ENCODE measurements around the gene INPP5D. TPM values are rescaled to one million over a fixed set of nuclear protein-coding genes. Genes with fewer than 3 reads are reported as not detected.

The INPP5D gene
- total RNA-seq, 3 donors from 2014 or later, result 8.2 to 14.4 (median 9.1) TPM

DNA sequence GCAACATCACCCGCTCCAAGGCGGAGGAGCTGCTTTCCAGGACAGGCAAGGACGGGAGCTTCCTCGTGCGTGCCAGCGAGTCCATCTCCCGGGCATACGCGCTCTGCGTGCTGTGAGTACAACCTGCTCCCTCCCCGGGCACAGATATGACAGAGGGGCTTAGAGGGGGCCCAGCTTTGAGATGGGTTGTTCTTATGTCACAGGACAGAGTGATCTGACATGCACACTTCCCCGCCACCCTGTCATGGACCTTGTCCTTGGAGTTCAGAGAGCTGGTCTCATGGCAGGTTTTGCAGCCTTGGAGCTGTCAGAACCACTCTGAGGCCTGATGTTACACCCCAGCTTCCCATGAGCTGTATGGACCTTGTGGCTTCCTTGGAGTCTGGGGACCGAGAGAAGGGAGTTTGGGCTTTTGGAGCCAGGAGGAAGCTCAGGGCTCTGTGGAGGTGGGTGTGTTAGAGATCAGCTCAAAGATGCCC is 398 bp downstream of the INPP5D start:
- H3K36me3 ChIP-seq (ENCODE audit: low read depth), result no peaks in the 10 kb centered on the region
- DNase-seq, result no peak
- intact Hi-C loops (cut with DNase I, micrococcal nuclease), result no loop called here
- TF ChIP-seq, protein P1, sequence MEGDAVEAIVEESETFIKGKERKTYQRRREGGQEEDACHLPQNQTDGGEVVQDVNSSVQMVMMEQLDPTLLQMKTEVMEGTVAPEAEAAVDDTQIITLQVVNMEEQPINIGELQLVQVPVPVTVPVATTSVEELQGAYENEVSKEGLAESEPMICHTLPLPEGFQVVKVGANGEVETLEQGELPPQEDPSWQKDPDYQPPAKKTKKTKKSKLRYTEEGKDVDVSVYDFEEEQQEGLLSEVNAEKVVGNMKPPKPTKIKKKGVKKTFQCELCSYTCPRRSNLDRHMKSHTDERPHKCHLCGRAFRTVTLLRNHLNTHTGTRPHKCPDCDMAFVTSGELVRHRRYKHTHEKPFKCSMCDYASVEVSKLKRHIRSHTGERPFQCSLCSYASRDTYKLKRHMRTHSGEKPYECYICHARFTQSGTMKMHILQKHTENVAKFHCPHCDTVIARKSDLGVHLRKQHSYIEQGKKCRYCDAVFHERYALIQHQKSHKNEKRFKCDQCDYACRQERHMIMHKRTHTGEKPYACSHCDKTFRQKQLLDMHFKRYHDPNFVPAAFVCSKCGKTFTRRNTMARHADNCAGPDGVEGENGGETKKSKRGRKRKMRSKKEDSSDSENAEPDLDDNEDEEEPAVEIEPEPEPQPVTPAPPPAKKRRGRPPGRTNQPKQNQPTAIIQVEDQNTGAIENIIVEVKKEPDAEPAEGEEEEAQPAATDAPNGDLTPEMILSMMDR (IDR thresholded peaks at IDR 0.05), result no peak
- ATAC-seq, result peak; percentile 5
- peak overlapping the region; percentile 11 for H3K4me3 ChIP-seq
- no peaks in the 10 kb centered on the region for H3K9me3 ChIP-seq
- H3K4me1 ChIP-seq (ENCODE audit: low read depth), result peaks cover 18% of the 10 kb centered on the region

DNA sequence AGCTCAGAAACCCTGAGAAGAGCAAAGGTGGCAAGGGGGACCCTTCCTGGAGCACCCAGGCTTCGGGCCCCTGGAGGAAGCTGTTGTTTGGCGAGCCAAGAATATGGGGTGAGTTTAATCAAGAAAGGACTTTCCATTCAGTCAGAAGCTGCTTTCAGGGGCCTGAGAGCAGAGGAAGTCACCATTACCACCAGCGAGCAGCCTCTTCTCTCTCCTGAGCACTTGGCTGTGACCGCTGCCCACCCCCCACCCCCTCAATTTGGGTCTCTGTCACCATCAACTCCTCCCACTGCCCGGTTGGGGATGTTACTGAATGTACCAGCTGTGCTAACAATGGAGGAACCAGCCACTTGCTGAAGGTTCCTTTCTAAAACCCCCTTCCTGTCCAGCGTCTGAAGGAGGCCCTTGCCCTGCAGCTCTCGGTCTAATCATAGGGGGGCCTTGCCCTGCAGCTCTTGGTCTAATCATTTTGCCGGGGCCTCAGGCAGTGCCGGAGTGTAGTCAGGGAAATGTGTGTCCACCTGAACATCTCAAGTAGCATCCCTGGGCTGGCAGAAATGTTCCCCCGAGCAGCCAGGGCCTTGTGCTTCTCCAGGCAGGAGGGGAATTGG is 943 bp downstream of the INPP5D start:
- TF ChIP-seq, protein P1 (IDR thresholded peaks at IDR 0.05), result no peak
- Histone ChIP-seq H3K4me3 (no peak overlapping the region), H3K4me1 (ENCODE audit: low read depth) (peaks cover 18% of the 10 kb centered on the region), H3K36me3 (ENCODE audit: low read depth) (no peaks in the 10 kb centered on the region), H3K9me3 (no peaks in the 10 kb centered on the region)
- intact Hi-C loops (cut with DNase I, micrococcal nuclease), result no loop called here
- DNase-seq, result no peak
- ATAC-seq, result peak; percentile 10

DNA sequence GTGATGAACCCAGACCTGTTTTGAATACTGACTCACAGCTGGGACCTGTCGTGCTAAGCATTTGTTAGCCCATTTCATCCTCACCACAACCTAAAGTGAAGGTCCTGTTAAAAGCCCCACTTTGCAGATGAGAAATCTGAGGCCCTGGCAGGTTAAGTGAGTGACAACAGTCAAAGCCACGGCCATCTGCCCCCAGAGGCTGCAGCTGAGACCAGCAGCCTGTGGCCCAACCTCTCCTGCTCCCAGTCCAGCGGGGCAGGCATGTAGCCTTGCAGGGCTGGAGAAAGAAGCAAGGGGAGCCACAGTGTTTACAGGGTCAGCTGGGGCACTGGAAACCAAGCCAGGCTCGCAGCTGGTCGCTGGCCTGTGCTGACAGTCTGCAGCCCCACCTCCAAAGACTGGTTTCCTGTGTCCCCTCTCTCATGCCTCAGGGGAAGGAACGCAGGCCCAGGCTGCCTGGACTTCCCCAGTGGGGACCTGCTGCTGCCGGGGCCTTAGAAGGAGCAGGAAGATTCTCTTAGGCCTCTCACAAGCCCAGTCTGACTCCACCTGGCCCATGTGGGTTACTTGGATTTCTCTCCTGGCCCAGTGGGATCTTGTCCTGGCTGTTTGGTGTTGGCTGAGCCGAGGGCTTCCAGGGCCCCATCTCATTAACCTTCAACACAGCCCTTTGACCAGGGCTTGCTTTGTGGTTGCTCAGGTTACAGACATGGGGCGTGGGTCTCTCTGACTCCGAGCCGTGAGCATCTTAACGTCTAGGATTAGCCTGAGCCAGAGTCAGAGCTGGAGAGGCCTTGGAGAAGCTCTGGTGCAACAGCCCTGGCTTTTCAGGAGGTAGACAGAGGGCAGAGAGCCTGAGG is 1.7 kb downstream of the INPP5D start:
- intact Hi-C loops (cut with DNase I, micrococcal nuclease), result no loop called here
- H3K4me3 ChIP-seq, result no peak overlapping the region
- ATAC-seq (peak; percentile 45), DNase-seq (peak; percentile 58 to 78 (median 63))
- no peaks in the 10 kb centered on the region for H3K36me3 ChIP-seq (ENCODE audit: low read depth)
- no peaks in the 10 kb centered on the region for H3K9me3 ChIP-seq
- TF ChIP-seq, protein P1 (IDR thresholded peaks at IDR 0.05), result no peak
- peaks cover 18% of the 10 kb centered on the region for H3K4me1 ChIP-seq (ENCODE audit: low read depth)

DNA sequence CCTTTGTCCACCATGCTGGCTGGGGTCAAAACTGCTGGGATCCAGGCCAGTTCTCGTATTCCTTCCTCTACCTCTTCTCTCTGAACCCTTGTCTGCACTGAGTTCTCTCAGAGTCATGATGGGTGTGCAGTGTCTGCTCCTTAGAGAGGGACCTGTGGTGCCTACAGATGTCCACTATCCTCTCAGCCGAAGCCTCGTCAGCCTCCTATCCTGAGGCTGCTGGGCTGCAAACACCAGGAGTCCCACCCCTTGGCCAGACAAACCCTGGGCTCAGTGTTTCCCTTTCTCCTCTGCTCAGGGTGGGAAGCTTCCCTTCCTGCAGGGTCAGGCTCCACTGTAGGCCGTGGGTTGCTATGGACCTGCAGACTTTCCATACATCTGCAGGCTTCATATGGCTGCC is 2.3 kb downstream of the INPP5D start:
- Histone ChIP-seq H3K36me3 (ENCODE audit: low read depth) (no peaks in the 10 kb centered on the region), H3K4me1 (ENCODE audit: low read depth) (peaks cover 18% of the 10 kb centered on the region), H3K9me3 (no peaks in the 10 kb centered on the region), H3K4me3 (no peak overlapping the region)
- TF ChIP-seq, protein P1 (IDR thresholded peaks at IDR 0.05), result no peak
- ATAC-seq, result no peak
- no peak for DNase-seq
- intact Hi-C loops (cut with DNase I, micrococcal nuclease), result no loop called here

DNA sequence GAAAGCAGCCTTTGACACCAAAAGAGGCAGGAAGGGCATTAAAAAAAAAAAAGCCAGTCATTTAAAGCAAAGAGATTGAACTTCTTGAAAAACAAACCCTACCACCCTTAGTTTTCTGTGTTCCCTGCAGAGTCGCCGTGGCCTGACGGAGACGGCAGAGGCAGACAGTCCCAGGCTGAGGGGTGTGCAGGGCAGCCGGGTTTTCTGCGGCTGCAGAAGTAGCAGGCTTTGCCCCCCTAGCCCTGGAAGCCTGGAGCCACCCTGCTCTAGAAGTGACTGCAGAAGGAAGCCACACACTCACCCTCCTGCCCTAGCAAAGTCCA is 2.8 kb downstream of the INPP5D start:
- no peak for DNase-seq

More for the DNA sequence above, 2.8 kb downstream of the INPP5D start:
- Histone ChIP-seq H3K36me3 (ENCODE audit: low read depth) (no peaks in the 10 kb centered on the region), H3K9me3 (no peaks in the 10 kb centered on the region), H3K4me3 (no peak overlapping the region), H3K4me1 (ENCODE audit: low read depth) (peaks cover 18% of the 10 kb centered on the region)
- intact Hi-C loops (cut with DNase I, micrococcal nuclease), result no loop called here
- TF ChIP-seq, protein P1 (IDR thresholded peaks at IDR 0.05), result no peak
- ATAC-seq, result no peak
